Neural cell (in vitro differentiated cells): ENCODE results near the gene ST6GALNAC3.

ENCODE experiments used
- CTCF ChIP-seq: fragments of 450-650 bp; IDR thresholded peaks from 2 replicates; pipeline ENCODE4 v1.5.1; 2014; ENCODE audit warnings: antibody characterized with exemption, mild to moderate bottlenecking, moderate library complexity; ENCODE audit not compliant: poor library complexity, severe bottlenecking
- EZH2 ChIP-seq: fragments of 200-600, 300-800 bp; shearing (Covaris generic), sonication (generic); IDR thresholded peaks from 2 replicates; pipeline ENCODE4 v1.6.1; 2014; ENCODE audit warnings: antibody characterized with exemption, low read length, borderline replicate concordance, mild to moderate bottlenecking; ENCODE audit not compliant: insufficient read depth, poor library complexity, severe bottlenecking
- MXI1 ChIP-seq: fragments of 450-650 bp; conservative IDR thresholded peaks from 2 replicates; pipeline ENCODE4 v1.6.1; 2014; ENCODE audit warnings: antibody characterized with exemption, mild to moderate bottlenecking; ENCODE audit not compliant: poor library complexity, severe bottlenecking
- POLR2AphosphoS5 ChIP-seq: IDR thresholded peaks from 2 replicates; pipeline ENCODE4 v1.6.1; 2012
- RAD21 ChIP-seq: fragments of 450-650 bp; conservative IDR thresholded peaks from 2 replicates; pipeline ENCODE4 v1.6.1; 2014; ENCODE audit warnings: antibody characterized with exemption, mild to moderate bottlenecking, moderate library complexity
- SMC3 ChIP-seq: fragments of 450-650 bp; conservative IDR thresholded peaks from 2 replicates; pipeline ENCODE4 v1.6.1; 2014; ENCODE audit warnings: antibody characterized with exemption, mild to moderate bottlenecking, moderate library complexity; ENCODE audit not compliant: poor library complexity
- TAF1 ChIP-seq: IDR thresholded peaks from 2 replicates; pipeline ENCODE4 v1.6.1; 2012; ENCODE audit warnings: low read depth

DNA sequence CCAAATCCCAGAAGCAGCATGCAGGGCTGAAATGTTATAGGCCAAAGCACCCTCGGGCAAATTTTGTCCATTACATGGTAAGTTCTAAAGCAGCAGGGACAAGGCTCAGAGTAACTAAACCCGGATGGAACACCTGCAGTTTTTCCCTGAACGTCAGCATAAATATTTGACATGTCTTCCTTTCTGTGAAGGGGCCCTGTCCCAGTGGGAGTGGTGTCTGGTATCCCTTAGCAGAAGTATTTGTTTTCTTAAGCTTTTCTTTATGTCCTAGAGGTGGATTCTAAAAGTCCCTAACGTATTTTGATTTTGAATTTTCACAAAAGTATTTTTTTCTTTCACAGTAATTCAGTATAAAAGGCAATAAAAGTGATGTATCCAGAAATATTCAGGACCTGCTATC is 223.9 kb downstream of the ST6GALNAC3 start:
- no peak for TF ChIP-seq CTCF
- no peak for TF ChIP-seq POLR2AphosphoS5
- TF ChIP-seq TAF1 = no peak
- no peak for TF ChIP-seq EZH2
- TF ChIP-seq MXI1 = no peak
- no peak for TF ChIP-seq RAD21
- no peak for TF ChIP-seq SMC3
